GM20431 (cell line): ENCODE measurements around the gene CLDN18.

Experiments used
- in situ Hi-C: fragments of 300-500 bp; cut with MseI, MboI; formaldehyde crosslinking; loops from one replicate; pipeline ENCODE4 v1.15.0; 2020; ENCODE audit warnings: low sequenced_read_pairs; ENCODE audit not compliant: unreplicated experiment

Gene CLDN18

DNA sequence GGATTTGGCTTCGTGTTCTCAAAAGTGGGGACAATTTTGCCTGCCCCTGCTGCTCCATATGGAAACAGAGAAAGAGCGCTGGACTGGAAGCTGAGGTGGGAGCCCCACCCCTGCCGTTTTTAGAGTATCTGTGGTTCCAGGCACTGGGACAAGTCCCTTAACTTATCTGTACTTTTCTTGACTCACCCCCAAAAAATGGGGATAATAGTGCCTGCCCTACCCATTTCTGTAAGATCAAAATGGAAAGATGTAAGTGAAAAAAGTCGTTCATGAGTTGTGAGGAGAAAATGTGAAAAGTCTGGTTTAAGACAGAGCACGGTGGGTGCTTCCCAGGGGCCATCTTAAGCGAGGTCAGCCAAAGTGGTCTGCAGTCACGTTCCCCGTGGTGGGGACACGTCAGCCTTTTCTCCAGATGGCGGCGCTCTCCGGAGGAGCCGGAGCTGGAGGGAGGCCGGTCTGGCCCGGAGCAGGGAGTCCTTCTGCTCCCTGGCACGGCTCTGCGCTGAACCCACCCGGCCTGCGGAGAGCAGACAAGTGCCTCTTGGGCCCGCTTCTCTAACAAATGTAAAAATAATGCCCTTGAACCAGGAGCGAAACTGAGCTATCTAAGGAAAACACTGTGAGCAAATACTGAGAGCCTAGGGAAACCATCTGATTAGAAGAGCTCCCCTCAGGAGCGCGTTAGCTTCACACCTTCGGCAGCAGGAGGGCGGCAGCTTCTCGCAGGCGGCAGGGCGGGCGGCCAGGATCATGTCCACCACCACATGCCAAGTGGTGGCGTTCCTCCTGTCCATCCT is at the start of gene CLDN18:
Gene CLDN18 (plus strand): TSS at position 690 of the 797 bp plus-strand sequence. CDS start 61 bp downstream, at position 751.
- in situ Hi-C loops, result no loop called here

DNA sequence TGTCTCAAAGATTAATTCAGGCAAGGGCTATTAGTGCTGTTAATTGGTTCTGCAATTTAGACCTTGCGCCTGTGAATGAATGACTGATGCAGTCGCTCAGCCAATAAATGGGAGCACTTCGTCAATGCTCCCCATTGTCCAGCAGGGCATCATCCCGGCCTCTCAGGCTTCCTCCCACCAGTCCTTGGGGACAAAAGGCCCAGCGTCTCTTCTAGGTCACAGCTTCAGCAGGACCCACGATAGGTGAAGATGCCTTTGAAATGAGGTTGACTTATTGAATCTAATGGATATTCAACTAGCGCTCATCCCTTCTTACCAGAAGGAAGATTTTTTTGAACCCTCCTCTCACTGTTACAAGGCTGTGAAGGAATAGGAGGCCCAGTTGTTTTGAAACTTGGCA is 47.7 kb upstream of the CLDN18 start:
- in situ Hi-C loops, result no loop called here

DNA sequence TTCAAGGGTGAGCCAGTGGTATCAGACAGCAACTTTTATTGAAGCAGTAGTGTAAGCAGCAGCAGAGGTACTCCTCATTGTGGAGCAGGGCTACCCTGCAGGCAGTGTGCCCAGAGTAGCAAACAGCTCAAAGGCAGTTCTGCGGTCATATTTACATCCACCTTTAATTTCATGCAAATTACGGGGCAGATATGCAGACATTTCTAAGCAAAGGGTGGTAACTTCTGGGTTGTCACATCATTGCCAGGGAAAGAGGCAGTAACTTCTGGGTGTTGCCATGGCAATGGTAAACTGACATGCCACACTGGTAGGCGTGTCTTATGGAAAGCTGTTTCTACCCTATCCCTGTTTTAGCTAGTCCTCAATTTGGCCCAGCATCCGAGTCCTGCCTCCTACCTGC is 46.5 kb upstream of the CLDN18 start:
- in situ Hi-C loops, result no loop called here

DNA sequence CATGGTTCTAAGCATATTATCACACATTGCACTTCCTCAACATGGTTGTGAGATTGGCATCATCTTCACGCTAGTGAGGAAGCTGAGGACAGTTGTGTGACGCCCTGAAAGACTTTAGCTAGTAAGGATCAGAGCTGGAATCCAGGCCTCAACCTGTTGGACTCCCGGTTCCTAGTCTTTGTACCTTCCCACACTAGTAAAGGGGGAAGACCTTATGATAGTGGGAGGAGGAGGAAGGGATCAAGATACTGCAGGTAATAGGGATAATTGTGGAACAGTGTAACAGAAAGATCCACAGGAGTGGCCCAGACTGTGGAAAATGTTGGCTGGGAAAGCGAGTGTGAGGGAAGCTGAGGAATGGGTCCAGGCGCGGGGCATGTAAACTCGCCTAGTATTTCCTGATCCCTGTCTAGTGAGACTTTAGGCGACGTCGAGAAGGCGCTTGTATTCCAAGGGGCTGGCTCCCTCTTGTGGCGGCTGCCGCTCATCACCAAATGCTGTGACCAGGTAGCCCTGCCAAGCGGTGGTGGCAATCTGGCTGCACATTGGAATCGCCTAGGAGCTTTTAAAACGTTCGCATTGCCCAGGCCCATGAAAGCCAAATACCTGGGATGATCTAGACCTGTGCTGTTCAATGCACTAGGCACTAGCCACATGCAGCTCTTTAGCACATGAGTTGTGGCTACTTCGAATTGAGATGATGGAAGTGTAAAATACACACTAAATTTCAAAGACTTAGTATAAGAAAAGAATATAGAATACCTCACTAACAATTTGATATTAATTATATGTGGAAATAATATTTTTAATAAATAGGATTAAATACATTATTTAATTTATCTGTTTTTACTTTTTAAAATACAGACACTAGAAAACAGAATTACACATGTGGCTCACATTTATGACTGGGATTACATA is 38.8 kb upstream of the CLDN18 start:
- in situ Hi-C loops, result no loop called here

DNA sequence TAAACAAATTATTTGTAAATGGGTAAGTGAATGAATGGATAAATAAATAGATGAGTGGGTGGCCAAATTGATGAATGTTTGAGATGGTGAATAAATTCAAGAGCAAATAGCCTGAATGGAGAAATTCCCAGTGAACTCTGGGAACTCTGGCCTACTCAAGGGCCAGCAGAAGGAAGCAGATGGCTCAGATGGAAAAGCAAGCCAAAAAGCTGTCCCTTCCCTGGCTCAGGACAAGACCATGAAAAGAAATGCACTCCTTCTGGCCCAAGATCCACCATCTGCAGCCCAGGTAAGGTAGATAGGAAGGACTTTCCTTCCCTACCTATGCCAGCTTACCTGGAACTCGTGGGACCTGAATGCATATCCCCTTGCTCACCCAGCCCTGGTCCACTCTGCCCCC is 37.6 kb upstream of the CLDN18 start:
- in situ Hi-C loops, result no loop called here

DNA sequence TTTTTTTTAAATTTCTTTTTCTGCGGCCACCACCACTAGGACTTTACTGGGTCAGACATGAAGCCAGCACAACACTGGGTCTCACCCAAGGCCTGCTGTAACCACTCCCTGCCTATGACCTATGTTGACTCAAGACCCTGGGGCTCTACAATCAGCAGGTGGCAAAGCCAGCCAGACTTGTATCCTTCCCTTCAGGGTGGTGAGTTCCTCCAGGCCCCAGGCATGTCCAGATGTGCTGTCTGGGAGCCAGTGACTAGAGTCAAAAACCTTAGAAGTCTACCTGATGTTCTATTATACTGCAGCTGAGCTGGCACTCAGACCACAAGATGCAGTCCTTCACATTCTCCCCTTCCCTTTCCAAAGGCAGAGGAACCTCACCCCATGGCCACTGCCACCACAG is 31.6 kb upstream of the CLDN18 start:
- in situ Hi-C loops, result no loop called here

DNA sequence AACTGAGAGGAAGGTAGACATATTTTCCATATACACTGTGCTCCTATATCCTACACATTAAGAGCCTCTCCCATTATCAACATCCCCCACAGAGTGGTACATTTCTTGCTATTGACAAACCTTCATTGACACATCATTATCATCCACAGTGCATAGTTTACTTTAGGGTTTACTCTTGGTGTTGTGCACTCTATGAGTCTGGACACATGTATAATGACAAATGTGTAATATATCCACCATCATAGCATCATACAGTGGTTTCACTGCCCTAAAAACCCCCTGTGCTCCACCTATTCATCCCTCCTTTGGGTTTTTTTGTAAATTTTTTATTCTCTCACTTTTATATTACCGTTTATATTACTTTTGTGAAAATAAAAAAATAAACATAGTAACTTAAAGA is 22.2 kb upstream of the CLDN18 start:
- in situ Hi-C loops, result no loop called here

DNA sequence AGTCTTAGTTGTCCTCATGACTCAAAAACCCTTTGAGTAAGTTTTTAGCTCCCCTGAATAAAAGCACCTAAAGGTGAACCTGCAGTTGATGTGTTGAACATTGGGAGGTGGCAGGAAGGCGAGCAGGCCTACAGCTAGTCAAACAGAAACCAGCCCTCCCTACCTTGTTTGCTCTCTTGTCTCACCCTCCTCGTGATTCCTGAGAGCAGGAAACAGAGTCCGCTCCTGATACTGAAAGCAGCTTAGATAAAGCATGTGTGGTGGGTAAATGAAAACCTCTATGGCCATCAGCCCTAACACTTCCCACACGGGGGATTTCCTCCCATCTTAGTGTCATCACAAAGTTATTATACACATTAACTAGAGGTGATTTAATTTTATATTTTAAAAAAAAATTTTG is 21.8 kb upstream of the CLDN18 start:
- in situ Hi-C loops, result no loop called here

DNA sequence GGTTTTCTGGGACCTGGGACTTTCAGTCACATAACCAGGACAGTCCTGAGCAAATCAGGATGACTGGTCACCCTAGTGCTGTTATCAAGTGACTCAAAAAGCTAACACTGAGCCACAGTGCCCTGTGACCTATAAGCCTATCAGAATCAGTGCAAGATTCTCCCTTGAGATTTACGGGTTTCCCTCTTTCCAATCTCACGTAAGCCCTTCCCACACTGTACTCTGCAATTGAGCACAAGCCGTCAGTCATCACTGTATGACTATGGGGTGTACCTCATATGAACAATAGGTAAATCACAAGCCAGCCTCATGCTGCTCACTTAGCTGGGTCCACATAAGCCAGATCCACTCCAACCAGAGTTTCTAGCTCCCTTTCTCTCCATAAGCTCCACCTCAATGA is 21.0 kb upstream of the CLDN18 start:
- in situ Hi-C loops, result no loop called here

DNA sequence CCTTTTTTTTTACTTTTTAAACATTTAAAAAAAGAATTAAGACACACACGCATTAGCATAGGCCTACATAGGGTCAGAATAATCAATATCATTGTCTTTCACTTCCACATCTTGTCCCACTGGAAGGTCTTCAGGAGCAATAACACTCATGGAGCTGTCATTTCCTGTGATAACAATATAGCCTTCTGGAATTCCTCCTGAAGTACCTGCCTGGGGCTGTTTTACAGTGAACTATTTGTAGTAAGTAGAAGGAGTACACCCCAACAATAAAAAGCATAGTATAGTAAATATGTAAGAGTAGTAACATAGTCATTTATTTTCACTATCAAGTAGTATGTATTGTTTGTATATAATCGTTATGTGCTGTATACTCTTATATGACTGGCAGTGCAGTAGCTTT is 19.5 kb upstream of the CLDN18 start:
- in situ Hi-C loops, result no loop called here

DNA sequence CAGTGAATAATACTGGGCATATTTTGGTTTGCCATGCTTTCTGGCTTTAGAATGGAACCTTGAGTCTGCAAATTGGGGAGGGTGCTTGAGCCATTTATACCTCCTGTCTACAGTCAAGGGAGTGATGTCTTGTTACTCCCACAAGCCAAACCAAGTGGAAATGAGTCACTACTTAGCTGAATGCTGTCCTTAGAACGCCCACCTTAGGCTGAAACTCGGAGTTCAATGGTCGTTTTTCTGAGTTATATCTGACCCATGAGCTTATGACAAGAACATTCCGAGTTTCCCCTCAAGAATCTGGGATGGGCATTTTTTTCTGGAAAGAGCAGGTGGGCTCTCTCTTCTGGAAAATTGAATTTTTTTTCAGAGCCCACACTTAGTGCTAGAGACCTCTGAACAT is 17.4 kb upstream of the CLDN18 start:
- in situ Hi-C loops, result no loop called here

DNA sequence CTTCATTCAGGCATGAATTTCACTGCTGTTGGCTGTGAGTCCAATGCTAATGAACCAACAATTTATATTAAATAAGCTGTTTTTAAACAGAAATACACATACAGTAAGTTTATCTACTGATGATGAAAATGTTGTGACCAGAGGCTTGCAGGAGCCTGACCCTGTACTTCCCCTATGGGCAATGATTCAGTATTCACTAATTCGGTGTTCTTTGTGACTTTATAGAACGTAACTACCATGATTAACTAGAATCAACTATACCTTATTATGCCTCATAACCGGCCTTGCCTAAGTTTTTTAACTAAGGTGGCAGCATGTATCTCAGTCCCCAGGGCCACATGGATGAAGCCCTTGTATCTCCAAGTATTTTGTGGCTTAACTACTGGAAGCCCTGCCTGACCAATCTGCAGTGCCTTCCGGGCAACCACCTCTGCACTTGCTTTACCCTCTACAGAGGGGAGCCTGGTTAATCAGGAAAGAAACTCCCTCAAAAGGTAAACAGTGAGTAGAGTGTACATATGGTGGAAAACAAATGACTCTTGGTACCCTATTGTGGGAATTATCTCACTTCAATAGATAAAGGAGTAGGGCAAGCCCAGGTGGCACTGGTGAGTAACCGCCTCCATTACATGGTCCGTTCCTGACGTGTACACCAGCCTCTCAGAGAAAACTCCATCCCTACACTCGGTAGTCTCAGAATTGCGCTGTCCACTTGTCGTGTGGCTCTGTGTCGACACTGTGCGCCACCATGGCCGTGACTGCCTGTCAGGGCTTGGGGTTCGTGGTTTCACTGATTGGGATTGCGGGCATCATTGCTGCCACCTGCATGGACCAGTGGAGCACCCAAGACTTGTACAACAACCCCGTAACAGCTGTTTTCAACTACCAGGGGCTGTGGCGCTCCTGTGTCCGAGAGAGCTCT is 11.6 kb upstream of the CLDN18 start:
- in situ Hi-C loops, result no loop called here

DNA sequence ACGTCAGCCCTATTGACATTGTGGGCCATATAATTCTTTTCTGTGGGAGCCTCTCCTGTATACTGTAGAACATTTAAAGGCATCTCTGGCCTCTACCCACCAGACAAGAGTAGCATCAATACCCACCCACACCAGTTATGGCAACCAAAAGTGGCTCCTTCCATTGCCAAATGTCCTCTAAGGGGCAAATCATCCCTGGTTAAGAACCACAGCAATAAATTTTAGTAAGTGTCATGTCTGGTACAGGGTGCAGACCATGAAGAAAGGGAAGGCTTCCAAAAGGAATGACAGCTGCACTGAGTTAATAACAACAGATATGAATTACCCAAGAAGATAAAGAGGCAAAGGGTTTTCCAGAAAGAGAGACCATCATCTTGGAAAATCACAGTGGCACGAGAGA is 6.9 kb upstream of the CLDN18 start:
- in situ Hi-C loops, result no loop called here

DNA sequence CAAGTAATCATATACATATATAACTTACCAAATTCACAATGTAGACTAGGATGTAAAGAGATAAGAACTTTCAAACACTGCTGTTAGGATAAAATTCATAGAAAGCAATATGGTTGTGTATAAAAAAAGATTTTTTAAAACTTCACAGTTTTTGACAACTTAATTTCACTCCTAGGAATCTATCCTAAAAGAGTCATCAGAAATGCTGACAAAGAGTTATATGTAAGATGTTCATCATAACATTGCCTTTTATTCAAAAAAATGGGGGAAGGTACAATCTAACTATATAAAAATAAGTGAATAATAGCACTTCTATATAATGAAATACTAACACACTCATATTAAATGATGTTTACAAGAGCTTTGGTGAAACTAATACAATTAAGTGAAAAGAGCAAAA is 4.3 kb upstream of the CLDN18 start:
- in situ Hi-C loops, result no loop called here

DNA sequence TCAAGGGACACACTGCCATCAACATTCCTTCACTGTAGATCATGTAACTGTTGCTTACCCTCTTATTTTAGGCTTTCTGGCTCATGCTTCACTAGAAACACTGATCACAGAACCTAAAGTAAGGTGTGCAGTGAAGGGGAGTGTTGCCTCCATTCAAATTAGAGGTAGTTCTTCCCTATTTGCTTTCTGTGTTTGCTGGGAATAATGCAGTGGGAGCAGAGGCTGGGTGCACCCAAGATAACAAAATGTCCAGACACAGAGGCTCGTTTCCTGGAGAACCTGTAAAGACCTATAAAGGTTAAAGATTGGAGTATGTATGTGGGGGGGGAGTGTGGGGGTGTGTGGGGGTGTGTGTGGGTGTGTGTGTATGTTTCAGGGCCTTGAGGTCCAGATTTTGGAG is 2.1 kb upstream of the CLDN18 start:
- in situ Hi-C loops, result no loop called here

DNA sequence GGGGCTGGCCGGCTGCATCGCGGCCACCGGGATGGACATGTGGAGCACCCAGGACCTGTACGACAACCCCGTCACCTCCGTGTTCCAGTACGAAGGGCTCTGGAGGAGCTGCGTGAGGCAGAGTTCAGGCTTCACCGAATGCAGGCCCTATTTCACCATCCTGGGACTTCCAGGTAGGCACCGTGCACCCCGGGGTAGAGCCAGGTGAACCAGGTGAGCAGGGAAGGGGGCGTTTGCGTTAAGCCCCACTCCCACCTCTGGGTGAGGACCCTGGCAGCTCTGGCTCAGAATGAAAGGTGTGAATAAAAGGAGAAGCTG is 267 bp downstream of the CLDN18 start:
- in situ Hi-C loops, result no loop called here

DNA sequence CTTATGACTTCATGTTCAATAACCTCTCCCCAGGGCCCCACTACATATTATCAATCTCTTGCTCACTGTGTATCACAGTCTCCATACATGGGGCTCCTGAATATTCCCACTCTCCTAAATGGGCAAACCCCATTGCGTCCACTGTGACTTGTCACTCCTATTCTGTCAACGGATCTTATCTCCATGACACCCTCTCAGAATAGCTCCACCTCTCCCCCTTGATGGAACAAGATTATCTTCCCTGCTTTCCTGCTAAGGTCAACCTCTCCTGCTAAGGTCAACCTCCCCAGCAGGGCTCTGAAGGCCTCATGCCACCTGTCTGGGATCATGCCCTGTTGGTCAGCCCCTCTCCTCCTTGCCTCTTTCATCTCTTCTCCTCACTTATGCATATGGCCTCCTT is 1.8 kb downstream of the CLDN18 start:
- in situ Hi-C loops, result no loop called here

DNA sequence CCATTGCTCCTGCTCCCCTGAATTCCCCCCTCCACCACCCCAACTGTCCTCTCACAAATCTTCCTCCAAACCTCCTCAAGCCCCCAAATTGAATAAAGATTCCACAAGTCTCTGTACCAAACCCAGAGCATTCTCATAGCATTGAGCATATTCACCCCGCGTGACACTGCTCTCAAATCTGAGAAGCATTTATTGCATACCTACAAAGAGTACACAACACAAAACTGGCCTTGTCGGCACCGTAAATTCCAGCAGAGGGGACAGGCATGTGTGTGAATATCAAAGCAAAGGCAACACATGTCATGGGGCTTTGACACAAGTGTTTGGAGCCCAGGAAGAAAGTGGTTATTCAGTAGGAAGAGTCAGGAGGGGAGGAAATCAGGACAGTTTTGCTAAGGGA is 2.6 kb downstream of the CLDN18 start:
- in situ Hi-C loops, result no loop called here

DNA sequence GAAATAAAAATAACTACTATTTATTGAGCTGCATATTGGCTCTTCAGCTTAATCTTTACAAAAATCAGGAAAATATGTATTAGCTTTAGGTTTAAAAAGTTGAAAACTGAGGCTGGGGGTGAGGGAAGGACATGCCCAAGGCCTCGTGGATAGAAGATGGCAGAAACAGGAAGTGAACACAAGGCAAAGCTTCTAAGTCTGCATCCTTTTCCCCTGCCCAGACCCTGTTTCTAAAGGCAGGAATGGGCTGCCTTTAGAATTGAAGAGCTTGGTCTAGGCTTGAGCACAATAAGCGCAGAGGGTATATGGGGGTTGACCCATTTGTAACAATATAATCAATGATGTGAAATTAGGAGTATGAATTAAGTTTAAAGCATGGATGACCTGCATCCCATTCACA is 6.1 kb downstream of the CLDN18 start:
- in situ Hi-C loops, result no loop called here

DNA sequence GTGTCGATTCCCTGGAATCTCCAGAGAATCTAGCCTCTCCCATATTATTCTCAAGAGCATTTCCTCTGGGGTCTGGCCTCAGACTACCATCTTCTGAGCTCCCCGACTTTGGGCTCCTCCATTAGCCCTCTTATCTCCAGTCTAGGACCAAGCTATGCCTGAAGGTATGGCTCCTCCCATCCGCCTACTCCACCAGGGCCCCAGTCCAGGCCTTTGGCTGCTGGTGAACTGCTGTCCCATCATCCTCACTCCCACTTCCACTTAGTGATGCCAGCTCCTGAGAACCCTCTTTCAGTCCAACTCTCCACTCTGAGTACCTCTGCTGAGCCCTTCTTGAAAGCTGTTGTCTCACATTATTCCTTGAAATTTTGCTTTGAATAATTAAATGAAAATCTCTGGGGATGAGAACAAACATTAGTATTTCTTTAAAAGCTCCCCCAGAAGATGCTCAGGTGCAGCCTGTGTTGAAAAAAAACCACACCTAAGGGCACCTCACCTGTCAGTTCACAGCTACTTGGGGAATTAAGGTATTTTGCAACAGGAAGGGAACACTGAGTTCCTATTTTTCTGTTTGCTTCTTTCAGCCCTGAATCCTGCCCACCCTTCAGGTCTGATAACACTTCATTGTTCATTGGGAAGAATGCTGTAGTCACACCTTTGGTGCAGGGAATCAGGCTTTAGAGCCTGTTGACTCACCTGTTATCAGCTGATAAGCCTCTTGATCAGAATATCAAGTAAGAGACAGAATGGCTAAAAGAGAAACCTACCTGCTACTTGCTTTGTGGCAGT is 9.5 kb downstream of the CLDN18 start:
- in situ Hi-C loops, result no loop called here
